Measurements from ENCODE around the gene LAMC3. TPM values are rescaled to one million over a fixed set of nuclear protein-coding genes. Genes with fewer than 3 reads are reported as not detected.

Gene LAMC3
- total and polyA plus RNA-seq, 9 of the 15 experiments (the other 6 are each of a cell fraction or from before 2014, with no cell fraction given): 0.10 TPM; not detected in 8

- no peak for TF ChIP-seq SFPQ (IDR thresholded peaks at IDR 0.05; ENCODE audit: low read depth, low read length)
Measured at GRCh38 chr9:130988905-130989304, 20.1 kb upstream of the LAMC3 start (continued).

GRCh38 chr9:130989391-130989790 is 19.6 kb upstream of the LAMC3 start:
- TF ChIP-seq HNRNPK (IDR thresholded peaks at IDR 0.05; ENCODE audit: low read depth, low read length, poor library complexity, severe bottlenecking) (no peak), ZNF24 (IDR thresholded peaks at IDR 0.05) (no peak), TFAM (CRISPR knock-in tag; conservative IDR thresholded peaks at IDR 0.05) (no peak), PHB (CRISPR knock-in tag; IDR thresholded peaks at IDR 0.05) (no peak), ZBTB34 (CRISPR knock-in tag; IDR thresholded peaks at IDR 0.05) (no peak), ESRRB (CRISPR knock-in tag; IDR thresholded peaks at IDR 0.05; ENCODE audit: borderline replicate concordance) (no peak), ZNF311 (CRISPR knock-in tag; IDR thresholded peaks at IDR 0.05) (no peak), FOXK2 (conservative IDR thresholded peaks at IDR 0.05 in 1 of 2, IDR thresholded peaks at IDR 0.05 in 1 of 2; ENCODE audit: low read depth in 2 of 2) (no peak), PHTF2 (CRISPR knock-in tag; IDR thresholded peaks at IDR 0.05) (no peak), GTF2E2 (tag; IDR thresholded peaks at IDR 0.05) (no peak), ZNF217 (CRISPR knock-in tag; IDR thresholded peaks at IDR 0.05) (no peak)
- peaks cover 0 to 41% of the 10 kb centered on the region in 2 experiments; a peak in 2 of 5 replicates for H3K4me1 ChIP-seq (replicated peaks in 1 of 2; ENCODE audit: control insufficient read depth in 2 of 2, insufficient read depth in 2 of 2, low read length in 2 of 2)
- peaks cover 9% of the 10 kb centered on the region for H3K9me1 ChIP-seq (ENCODE audit: control insufficient read depth, insufficient read depth, low read length)
- H3K27me3 ChIP-seq (ENCODE audit: control insufficient read depth in 2 of 2, insufficient read depth in 2 of 2, low read length in 2 of 2): peaks cover 87 to 99% of the 10 kb centered on the region in 2 experiments
- no peaks in the 10 kb centered on the region for H3K9me3 ChIP-seq (replicated peaks; ENCODE audit: control insufficient read depth, insufficient read depth, low read depth, low read length)
- in situ Hi-C loops (cut with MboI) (loop anchor here (25.0 kb wide), 1 partner anchor 277 kb away; no protein-coding TSS in a partner anchor), intact Hi-C loops (cut with micrococcal nuclease) (no loop called here)
- H3K4me3 ChIP-seq: no peak overlapping the region
- BruUV-seq (replicated peaks): no TSS peak
- FAIRE-seq: no peak
- no peaks in the 10 kb centered on the region for H3K79me2 ChIP-seq (ENCODE audit: control insufficient read depth, insufficient read depth, low read length)
- ATAC-seq: no peak
- H3K36me3 ChIP-seq (ENCODE audit: control insufficient read depth, insufficient read depth, low read length): no peaks in the 10 kb centered on the region
- peaks cover 93% of the 10 kb centered on the region for H4K20me1 ChIP-seq (replicated peaks; ENCODE audit: control insufficient read depth, insufficient read depth, low read length)
- peak in 2 of 4 experiments; percentile 67 to 72 for DNase-seq (ENCODE audit: extremely low read depth in 1 of 4, low spot score in 3 of 4)
- H3K4me2 ChIP-seq (ENCODE audit: insufficient read depth, low read length): no peak overlapping the region
- 4% methylated on average over 18 of the region's 18 CpGs for WGBS (ENCODE audit: insufficient coverage, low coverage, missing lambda C conversion rate)
- H3K27ac ChIP-seq (ENCODE audit: extremely low read depth, low read depth, low read length): no peak overlapping the region
- H2AFZ ChIP-seq (ENCODE audit: low read depth, low read length): no peak overlapping the region
- ChIA-PET POLR2A (no interaction called here), CTCF (ENCODE audit: low intra/inter-chr PET ratio) (no interaction called here)
- peak overlapping the region in 1 of 2 experiments; percentile 11; a peak in 1 of 4 replicates for H3K9ac ChIP-seq (ENCODE audit: insufficient read depth in 1 of 2, low read depth in 2 of 2, low read length in 2 of 2)

Data from K562 (cell line).